GM19395 (cell line): ENCODE data around the gene HOXC9.

Experiments
- ATAC-seq: cut with Tn5 transposase; IDR thresholded peaks from one replicate; pipeline ENCODE4 v1.9.1; 2021; ENCODE audit warnings: mild to moderate bottlenecking, moderate library complexity; ENCODE audit not compliant: unreplicated experiment

HOXC9 gene

DNA sequence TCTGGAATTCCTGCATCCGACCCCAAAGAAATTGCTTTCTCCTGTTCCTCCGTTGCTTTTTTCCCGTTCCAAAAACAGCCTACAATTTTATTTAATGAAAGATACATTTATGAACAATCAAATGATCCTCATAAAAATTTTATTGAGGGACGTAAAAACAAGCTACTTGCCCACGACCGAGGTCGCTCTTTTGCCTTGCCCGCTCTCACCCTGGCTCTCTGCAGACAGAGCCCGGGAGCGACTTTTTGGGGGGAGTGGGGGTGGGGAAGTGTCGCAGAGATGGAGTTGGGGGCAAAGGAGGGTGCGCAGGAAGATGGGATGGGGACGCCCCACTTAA, 1.1 kb upstream of the HOXC9 start:
- ATAC-seq: no peak

DNA sequence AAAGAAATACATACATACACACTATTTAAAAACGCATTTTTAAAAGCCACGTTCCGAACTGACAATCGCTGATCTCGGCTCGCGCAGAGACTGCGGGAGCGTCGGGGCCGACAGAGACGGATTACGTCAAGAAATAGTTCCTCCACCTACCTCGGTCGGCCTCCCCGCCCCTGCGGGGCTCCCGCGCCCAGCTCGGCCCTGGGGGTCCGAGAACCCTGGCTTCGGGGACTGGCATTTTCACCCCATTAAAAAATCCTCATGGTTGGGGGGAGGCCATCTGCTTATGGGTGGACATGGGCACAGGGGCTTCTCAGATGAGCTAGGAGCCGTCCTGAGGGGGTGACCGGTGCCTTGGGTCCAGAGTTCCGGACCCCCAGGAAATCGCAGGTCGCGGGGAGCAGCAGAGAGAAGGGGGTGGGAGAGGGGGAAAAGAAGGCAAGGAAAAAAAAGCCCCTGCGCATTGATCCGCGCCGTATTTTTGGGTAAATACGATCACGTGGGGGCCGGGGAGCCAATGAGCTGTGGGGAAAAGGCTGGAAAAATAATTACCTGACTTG, 324 bp upstream of the HOXC9 start:
- ATAC-seq: no peak

DNA sequence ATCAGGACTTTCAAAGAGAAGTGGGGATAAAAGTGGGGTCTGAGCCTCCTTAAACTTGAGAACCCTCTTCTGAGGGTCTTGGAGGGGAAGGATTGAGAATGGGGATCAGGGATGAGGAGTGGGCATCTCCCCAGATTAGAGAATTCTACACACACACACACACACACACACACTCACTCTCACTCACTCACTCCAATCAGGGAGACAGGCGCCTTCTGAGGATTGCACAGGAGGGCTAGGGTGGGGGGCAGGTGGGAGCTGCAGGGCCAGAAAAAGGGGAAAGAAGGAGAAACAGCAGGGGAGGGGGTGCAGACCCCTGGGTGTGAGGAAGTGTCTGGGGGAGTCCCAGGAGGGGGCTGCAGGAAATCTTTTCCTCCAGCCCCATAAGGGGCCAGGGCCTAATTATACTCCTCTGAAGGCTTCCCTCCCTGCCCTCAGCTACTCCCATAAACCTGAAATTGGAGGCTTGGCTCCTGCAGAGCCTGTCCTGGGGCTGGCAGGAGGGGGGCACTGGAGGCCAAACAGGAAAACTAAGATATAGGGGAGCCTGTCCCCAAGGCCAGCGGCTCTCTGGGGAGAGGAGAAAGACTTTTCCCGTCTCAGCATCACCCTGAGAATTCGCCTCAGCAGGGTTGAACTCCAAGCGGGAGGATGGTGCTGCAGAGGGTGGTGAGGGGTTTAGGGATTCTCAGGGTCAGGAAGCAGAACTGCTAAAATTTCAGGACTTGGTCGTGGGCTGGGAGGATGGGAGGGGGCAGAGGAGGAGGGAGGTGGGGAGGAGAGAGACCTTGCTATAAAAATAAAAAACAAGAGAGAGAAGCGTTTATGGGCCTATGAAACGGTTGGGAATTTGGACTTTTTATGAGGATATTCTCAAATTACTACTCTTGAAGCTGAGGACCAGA, 1.6 kb downstream of the HOXC9 start:
- ATAC-seq: no peak

DNA sequence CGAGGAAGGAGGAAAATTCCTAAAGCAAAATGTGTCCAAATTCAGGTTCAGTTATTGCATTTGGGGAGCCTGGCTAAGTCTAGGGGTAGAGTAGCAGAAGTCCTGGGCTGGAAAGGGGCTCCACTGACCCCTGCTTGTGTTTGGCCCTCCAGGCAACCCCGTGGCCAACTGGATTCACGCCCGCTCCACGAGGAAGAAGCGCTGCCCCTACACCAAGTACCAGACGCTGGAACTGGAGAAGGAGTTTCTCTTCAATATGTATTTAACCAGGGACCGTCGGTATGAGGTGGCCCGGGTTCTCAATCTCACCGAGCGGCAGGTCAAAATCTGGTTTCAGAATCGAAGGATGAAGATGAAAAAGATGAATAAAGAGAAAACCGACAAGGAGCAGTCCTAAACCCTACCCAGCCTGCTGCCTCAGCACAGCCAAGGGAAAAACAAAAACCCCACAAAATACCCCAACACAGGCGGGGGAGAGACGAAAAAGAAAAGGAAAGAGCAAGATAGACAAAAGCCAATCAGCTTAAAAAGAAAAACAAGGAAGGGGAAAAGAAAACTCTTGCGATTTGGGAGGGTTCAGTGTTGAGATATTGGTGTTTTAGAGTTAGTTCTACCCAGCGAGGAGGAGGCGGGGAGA, 2.4 kb downstream of the HOXC9 start:
- no peak for ATAC-seq

DNA sequence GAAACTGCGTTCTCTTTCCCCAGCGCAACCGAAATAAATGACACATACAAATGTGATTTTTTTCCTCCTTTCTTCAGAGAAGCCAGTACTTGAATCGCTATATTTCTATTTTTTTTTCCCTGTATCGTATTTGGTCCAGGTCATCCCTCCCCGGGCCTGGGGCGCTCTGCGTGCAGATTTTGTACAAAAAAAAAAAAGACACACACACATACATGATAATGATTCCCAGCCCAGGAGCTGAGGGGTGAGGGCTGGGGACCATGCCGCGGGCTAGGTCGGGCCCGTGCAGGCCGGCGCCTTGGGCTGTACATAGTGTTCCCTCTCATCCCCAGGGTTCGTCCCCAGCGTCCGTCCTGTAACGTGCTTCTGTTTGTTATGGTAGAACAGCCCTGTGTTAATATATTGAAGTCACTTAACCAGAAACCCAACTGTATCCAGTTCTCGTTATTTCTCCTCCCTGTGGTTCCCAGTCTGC, 3.0 kb downstream of the HOXC9 start:
- ATAC-seq: no peak

DNA sequence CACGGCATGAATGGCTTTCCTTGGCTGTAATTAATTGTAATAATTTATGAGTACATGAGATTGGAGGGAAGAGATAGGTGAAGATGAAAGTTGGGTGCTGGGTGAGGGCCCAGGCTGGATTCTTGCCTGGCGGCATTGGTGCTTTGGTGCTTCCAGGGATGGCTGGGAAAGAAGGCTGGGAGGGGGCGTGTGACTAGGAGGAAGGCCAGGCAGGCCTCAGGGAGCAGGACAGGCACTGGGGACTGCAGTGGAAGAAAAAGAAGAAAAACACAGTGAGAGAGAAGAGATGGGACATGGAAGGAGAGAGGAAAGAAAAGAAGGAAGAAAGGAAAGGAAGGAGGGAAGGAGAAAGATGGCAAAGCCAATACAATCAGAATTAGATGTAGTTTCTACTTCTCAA, 3.7 kb downstream of the HOXC9 start:
- no peak for ATAC-seq

DNA sequence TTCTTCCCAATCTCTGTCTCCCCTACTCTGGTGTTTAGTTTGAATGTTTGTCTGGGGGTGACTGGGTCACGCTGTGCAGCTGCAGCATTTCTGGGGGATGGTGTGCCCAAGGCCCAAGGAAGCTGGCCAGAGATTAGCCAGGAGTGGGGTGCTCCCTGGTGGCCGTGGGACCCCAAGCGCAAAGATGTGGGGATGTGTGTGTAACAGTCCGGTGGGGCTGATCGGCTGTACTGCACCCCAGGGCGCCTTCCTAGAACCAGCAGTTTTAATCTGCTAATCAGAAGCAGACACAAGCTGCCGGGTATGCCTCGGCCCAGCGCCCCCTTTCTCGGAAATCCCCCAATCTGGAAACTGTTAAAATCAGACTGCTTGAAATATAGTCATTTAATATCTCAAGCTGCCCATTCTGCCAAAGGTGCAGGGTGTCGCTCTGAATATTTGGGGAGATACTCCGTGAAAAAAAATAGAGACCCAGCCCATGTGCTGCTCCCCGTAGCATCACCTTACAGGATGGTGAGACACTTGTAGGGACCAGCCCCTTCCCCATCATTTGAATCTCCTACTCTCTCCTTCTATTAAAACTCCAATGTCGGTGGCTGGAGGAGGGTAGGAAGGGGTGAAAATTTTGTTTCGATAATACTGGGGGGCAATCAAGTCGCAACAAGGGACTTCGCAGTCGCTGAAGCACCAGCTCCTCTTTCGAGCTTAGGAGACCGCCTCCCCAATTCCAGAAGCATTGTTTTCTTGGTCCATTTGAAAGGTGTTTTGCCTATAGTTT, 4.3 kb downstream of the HOXC9 start:
- no peak for ATAC-seq

DNA sequence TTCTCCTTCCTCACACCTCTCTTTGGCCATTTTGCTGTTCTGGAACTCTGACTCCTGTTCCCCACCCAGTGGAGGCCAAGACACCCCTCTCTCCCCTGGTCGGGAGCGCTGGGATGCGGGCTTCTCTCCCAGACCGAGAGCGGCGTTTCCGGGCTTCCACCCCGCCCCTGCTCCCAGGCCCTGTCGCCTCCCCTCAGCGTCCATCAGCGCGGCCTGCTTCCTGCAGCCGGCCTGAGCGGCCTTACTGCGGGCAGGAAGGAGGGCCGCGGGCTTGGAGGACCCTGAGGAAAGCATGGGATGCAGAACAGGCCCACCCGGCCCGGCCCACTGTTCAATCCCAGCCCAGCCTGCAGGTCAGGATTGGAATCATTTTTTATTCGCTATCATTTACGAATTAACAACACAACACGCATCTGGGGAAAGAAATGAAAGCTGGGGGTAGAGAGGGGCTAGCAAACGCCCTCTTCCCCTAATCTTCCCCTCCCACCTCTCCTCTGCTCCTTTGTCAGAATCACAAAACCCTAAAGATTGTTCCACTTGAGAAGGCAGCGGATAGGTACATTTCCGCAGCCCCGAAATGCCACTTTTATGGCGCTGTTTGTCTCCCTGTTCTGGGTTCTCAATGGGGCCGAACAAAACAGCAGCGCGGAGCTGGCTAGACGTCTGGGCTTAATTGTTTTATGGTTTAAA, 5.0 kb downstream of the HOXC9 start:
- no peak for ATAC-seq

DNA sequence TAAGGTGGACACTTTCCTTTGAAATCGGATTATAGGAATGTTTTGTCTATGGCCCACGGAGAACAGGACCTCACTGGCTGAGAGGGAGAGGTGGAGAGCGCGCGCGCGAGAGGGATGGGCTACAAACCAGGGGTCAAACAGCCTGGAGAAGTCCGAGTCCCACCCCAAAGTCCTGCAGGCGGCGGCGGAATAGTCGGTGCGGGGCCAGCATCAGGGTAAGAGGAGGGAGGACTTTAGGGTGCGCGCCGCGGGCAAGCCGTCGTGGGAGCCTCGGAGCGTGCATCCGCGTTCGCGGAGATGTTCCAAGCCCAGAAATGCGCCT, 5.5 kb downstream of the HOXC9 start:
- no peak for ATAC-seq

DNA sequence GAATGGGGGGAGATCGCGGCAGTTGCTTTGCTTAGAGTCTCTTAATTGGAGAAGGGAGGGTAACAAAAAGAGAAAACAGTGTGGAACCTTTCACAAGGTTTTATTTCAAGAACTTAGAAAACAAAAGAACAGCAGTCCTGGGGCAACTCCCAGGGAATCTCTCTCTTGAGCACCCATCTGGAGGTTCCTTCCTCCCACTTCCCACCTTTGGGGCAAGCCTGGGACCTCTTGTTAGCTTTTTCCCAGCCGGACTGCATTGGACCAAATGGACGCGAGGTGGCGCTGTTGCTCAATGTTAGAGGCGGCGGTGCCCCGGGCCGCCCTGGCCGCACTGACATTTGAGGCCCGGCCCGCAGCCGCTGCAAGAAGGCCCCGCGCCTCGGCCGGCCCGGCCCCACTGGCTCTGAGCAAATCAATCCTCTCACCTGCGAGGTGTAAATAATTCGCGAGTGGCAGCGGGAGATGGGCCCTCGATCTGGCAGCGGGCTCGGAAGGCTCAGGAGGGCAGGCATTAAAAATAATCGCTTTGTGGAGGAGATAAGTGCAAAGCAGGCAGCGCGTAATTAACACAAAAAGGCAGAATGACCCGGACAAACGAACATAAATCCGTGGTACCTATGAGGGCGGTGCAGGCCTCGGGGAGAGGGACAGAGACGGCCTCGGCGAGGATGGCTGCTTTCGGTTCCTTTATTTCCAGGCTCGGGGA, 6.0 kb downstream of the HOXC9 start:
- ATAC-seq: peak; percentile 57

DNA sequence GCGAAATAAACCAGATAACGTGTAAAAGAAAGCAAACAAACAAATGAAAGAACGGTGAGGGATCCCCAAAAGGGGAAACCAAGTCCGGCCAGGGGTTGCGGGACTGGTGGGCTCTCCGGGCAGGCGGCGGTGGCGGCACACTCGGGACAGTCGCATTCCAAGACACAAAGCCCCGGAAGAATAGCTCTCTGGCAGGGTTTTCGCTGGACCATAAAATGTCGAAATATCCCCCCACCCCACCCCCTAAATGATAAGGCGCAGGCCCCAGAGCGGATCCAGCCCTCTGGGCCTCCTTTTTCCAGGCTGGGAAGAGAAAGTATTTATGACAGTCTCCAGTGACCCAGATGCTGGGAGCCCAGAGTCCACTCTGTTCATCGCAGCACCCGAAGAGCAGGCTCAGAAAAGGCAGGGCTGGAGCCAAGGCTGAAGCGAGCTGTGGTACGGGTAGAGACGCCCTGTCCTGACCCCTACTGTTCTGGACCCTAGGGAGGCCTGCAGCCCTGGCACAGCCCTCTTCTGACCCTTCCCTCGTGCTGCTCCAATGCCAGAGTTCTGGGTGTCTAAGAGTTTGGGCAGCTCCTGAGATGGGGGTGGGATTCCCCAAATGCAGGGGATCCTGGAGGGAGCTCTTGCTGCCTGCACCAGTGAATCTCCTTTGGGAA, 6.7 kb downstream of the HOXC9 start:
- ATAC-seq: no peak

DNA sequence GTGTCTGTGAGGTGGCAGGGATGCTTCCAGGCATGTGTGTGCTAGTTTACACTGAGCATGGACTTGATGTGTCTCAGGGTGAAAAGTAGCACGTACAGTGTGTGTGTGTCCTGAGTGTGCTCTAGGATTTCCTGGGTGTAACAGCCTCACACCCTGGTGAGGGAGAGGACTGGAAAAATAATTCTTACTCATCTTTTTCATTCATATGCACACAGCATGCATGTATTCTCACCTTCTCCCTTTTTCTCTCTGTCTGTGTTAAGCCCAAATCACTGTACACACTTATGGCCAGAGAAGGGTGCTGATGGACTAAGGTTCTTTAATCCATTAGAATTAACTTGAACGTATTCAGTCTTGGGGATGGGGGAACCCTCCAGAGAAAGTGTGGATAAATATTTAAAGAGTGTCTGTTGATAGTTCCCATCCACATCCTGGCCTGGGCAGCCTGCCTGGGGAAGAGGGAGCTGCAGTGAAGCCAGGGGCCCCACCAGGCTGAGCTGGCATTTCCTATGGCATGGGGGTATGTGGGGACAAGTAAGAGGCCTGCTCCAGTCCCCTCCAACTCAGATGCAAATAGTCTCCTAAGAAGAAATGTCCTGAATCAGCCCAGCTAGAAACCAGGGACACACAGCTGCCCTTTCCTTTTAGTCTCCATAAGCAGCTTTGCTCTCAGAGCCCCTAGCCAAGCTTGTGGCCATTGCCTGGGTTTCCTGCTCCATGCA, 7.7 kb downstream of the HOXC9 start:
- no peak for ATAC-seq

DNA sequence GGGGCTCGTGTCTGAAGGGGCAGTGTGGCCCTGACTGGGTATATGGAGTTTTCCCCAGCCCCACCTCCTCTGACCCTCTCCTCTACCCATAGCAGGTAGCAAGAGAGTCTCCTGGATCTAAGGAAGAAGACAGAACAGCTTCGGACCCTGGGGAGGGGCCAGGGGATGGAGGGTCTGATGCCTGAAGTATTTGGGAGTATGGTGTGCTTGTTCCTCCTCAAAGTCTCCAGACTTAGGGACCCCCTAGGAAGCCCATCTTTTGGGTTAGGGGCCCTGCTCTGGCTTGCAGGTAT, 8.2 kb downstream of the HOXC9 start:
- no peak for ATAC-seq

DNA sequence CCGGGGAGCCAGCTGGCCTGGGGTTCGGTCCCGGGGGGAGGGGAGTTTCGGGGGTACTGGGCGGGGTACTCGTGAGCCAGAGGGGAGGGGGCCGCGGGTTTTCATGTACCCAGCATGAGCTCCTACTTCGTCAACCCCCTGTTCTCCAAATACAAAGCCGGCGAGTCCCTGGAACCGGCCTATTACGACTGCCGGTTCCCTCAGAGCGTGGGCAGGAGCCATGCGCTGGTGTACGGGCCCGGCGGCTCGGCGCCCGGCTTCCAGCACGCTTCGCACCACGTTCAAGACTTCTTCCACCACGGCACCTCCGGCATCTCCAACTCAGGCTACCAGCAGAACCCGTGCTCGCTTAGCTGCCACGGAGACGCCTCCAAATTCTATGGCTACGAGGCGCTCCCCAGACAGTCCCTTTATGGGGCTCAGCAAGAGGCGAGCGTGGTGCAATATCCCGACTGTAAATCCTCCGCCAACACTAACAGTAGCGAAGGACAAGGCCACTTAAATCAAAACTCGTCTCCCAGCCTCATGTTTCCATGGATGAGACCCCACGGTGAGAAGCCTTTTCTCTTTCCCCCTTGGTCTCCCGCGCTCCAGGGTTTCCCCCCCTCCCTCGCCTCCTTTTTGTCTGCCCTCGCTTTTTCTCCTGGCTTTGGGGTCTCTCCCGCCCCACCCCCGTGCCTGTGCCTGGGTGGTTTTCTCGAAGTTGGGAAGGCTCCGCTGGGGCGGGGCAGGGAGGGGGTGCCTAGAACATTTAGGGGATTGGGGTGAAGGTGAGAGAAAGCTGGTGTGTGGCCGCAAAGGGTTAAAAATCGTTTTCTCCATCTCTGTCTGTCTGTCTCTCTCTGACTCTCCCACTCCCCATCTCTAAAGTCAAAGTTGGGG, 9.5 kb downstream of the HOXC9 start:
- no peak for ATAC-seq

DNA sequence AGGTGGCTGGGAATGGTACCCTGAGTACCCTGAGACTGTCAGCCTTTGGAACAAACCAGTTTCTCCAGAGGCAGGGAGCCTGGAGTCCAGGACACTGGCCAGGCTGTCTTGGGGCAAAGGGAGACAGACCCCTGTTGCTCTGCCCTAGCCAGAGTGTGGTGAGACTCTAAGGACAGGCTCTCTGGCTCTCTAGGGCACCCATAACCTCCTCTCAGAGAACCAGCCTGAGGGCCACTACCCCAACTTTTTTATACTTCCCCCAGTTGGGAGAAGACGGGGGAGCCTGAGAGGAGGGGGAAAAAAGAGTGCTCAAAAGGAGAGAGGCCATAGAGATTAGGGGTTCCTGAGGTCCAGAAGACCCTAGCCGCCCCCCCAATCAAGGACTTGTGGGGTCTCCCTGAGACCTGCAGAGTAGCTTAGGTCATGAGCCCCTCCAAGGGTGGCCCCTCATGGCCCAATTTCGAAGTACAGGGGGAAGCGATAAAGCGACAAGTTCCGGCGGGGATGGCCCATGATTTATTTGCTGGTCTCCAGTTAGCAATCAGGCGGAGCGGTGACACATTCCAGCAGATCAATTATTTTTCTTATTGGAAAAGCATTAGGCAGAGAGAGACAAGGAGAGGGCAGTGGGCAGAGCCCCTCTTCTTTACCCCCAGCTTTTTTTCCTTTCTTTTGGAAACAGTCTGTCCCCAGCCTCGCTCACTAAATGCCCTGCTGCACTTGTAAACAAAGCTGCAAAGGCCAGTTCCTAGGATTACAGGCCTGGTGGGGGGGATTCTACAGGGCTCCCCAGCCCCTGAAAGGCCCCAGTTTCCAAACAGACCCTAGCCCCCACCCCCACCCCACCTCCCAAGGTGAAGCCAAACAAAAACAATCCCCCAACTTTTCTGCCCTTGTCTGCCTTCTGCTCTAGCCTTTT, 10.4 kb downstream of the HOXC9 start:
- no peak for ATAC-seq

DNA sequence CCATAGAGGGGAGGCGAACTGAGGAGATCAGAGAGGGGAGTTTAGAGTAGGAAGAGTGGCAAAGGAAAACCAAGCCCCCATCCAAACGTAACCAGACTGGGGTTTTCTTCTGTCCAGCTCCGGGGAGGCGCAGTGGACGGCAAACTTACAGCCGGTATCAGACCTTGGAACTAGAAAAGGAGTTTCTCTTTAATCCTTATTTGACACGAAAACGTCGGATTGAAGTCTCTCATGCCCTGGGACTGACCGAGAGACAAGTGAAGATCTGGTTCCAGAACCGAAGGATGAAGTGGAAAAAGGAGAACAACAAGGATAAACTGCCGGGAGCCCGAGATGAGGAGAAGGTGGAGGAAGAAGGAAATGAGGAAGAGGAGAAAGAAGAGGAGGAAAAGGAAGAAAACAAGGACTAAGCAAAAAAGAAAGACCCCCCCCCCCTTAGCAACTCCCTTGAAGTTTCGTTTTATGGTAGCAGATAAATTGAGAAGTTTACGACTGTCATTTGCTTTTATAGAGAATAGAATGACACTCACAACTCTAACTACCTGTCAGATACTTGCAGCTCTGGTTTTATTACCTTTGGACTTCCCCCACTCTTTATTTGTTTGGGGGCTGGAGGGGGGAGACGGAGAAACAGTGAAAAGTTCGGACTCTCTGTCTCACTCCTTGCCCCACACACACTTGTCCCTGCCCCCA, 11.2 kb downstream of the HOXC9 start:
- ATAC-seq: no peak
